Epithelial cell of esophagus (primary cell): ENCODE measurements around the gene TSPAN18.

ENCODE experiments used
- DNase-seq: peaks from one replicate; pipeline ENCODE4 v3.0.0; 2010; ENCODE audit warnings: low read depth
- H3K4me3 ChIP-seq: 2 replicates; pipeline ENCODE4 v1.5.1; 2011; ENCODE audit warnings: mild to moderate bottlenecking, low read length, control low read depth
- CTCF ChIP-seq: IDR thresholded peaks from 2 replicates; pipeline ENCODE4 v1.5.1; 2011; ENCODE audit warnings: low read depth, mild to moderate bottlenecking, low read length, control low read depth, inconsistent platforms; ENCODE audit not compliant: insufficient read depth; ENCODE audit errors: missing control alignments

The TSPAN18 gene

GRCh38 chr11:44734843-44735381 lies 8.2 kb downstream of the TSPAN18 start:
- H3K4me3 ChIP-seq: no peak overlapping the region
- DNase-seq: no peak
- no peak for TF ChIP-seq CTCF

- DNase-seq: no peak
- no peak for TF ChIP-seq CTCF
- no peak overlapping the region for H3K4me3 ChIP-seq
Measured at GRCh38 chr11:44736791-44737190, 10.0 kb downstream of the TSPAN18 start.

- H3K4me3 ChIP-seq: no peak overlapping the region
- no peak for TF ChIP-seq CTCF
- DNase-seq: no peak
Measured at GRCh38 chr11:44737245-44738085, 10.7 kb downstream of the TSPAN18 start.

GRCh38 chr11:44738791-44739190 lies 12.0 kb downstream of the TSPAN18 start:
- DNase-seq: no peak
- no peak for TF ChIP-seq CTCF

GRCh38 chr11:44740967-44741366 lies 14.2 kb downstream of the TSPAN18 start:
- DNase-seq: no peak
- no peak for TF ChIP-seq CTCF
- H3K4me3 ChIP-seq: no peak overlapping the region

More at GRCh38 chr11:44738791-44739190, 12.0 kb downstream of the TSPAN18 start:
- H3K4me3 ChIP-seq: no peak overlapping the region

- TF ChIP-seq CTCF: no peak
- DNase-seq: no peak
- no peak overlapping the region for H3K4me3 ChIP-seq
Measured at GRCh38 chr11:44741976-44742375, 15.2 kb downstream of the TSPAN18 start.
